Measurements from ENCODE around the gene BRI3. TPM values are rescaled to one million over a fixed set of nuclear protein-coding genes. Genes with fewer than 3 reads are reported as not detected.

Gene BRI3
- total and polyA plus RNA-seq, 2 of the 13 experiments (the other 11 are each of a cell fraction or from before 2014, with no cell fraction given) = 54.0 to 103 TPM

DNA sequence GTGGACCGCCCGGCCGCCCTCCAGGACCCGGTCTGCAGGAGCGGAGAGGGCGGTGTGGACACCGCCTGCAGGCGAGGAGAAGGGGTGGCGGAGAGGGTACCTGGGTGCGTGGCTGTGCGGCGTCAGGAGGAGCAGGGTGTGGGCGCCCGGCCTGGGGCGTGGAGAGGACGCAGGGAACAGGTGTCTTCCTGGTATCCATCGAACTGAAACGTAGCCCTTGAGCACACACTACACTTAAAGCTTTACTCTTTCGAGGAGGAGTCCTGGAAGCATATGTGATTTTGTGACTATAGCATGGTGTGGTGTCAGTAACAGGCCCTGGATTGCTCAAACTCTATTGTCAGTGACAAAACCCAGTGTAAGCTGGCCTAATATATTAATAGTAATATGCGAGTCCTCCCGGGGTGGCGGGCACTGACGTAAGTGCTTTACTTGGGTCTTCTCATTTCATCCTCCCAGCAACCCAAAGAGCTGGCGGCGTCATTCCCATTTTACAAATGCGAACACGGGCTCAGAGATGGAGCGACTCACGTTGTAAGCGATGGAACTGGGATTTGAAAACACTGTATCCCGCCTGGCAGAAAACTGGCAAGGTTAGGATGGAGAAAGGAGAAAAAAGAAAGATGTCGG is 28.9 kb upstream of the BRI3 start (continued):
- TF ChIP-seq, protein P1, sequence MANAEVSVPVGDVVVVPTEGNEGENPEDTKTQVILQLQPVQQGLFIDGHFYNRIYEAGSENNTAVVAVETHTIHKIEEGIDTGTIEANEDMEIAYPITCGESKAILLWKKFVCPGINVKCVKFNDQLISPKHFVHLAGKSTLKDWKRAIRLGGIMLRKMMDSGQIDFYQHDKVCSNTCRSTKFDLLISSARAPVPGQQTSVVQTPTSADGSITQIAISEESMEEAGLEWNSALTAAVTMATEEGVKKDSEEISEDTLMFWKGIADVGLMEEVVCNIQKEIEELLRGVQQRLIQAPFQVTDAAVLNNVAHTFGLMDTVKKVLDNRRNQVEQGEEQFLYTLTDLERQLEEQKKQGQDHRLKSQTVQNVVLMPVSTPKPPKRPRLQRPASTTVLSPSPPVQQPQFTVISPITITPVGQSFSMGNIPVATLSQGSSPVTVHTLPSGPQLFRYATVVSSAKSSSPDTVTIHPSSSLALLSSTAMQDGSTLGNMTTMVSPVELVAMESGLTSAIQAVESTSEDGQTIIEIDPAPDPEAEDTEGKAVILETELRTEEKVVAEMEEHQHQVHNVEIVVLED (CRISPR knock-in tag; IDR thresholded peaks at IDR 0.05; ENCODE audit: borderline replicate concordance) = peak; percentile 65; the same call in 1 of the 2 replicates
- no peak for TF ChIP-seq ZMYM4 (CRISPR knock-in tag; IDR thresholded peaks at IDR 0.05)
- TF ChIP-seq HOXA9 (CRISPR knock-in tag; IDR thresholded peaks at IDR 0.05; ENCODE audit: borderline replicate concordance) = 0 out of 2 replicates have a peak, but pooled peaks have one; percentile 67
- TF ChIP-seq YY1 (IDR thresholded peaks at IDR 0.05; ENCODE audit: insufficient read depth, insufficient replicate concordance, low read depth, low read length) = peak; percentile 5
- TF ChIP-seq, protein P2, sequence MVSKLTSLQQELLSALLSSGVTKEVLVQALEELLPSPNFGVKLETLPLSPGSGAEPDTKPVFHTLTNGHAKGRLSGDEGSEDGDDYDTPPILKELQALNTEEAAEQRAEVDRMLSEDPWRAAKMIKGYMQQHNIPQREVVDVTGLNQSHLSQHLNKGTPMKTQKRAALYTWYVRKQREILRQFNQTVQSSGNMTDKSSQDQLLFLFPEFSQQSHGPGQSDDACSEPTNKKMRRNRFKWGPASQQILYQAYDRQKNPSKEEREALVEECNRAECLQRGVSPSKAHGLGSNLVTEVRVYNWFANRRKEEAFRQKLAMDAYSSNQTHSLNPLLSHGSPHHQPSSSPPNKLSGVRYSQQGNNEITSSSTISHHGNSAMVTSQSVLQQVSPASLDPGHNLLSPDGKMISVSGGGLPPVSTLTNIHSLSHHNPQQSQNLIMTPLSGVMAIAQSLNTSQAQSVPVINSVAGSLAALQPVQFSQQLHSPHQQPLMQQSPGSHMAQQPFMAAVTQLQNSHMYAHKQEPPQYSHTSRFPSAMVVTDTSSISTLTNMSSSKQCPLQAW (CRISPR knock-in tag; IDR thresholded peaks at IDR 0.05) = 0 out of 2 replicates have a peak, but pooled peaks have one; percentile 41
- 0 out of 2 replicates have a peak, but pooled peaks have one; percentile 78 for TF ChIP-seq ELF4 (CRISPR knock-in tag; IDR thresholded peaks at IDR 0.05; ENCODE audit: borderline replicate concordance)
- no peak for TF ChIP-seq ZSCAN12 (CRISPR knock-in tag; IDR thresholded peaks at IDR 0.05)
- TF ChIP-seq ZBTB7A (CRISPR knock-in tag; IDR thresholded peaks at IDR 0.05) = peak; percentile 35; the same call in 1 of the 2 replicates
- TF ChIP-seq ZNF225 (CRISPR knock-in tag; IDR thresholded peaks at IDR 0.05) = peak; percentile 44; the same call in 1 of the 2 replicates
- TF ChIP-seq ZNF160 (CRISPR knock-in tag; IDR thresholded peaks at IDR 0.05) = 0 out of 2 replicates have a peak, but pooled peaks have one; percentile 3
- TF ChIP-seq KLF11 (CRISPR knock-in tag; IDR thresholded peaks at IDR 0.05) = 0 out of 2 replicates have a peak, but pooled peaks have one; percentile 3
- peak; percentile 80; the same call in 1 of the 2 replicates for TF ChIP-seq KDM5B (CRISPR knock-in tag; IDR thresholded peaks at IDR 0.05; ENCODE audit: borderline replicate concordance)
- no peak for TF ChIP-seq JDP2 (CRISPR knock-in tag; IDR thresholded peaks at IDR 0.05; ENCODE audit: borderline replicate concordance)
- TF ChIP-seq ZNF275 (CRISPR knock-in tag; IDR thresholded peaks at IDR 0.05; ENCODE audit: borderline replicate concordance) = peak; percentile 28
- TF ChIP-seq, protein P3, sequence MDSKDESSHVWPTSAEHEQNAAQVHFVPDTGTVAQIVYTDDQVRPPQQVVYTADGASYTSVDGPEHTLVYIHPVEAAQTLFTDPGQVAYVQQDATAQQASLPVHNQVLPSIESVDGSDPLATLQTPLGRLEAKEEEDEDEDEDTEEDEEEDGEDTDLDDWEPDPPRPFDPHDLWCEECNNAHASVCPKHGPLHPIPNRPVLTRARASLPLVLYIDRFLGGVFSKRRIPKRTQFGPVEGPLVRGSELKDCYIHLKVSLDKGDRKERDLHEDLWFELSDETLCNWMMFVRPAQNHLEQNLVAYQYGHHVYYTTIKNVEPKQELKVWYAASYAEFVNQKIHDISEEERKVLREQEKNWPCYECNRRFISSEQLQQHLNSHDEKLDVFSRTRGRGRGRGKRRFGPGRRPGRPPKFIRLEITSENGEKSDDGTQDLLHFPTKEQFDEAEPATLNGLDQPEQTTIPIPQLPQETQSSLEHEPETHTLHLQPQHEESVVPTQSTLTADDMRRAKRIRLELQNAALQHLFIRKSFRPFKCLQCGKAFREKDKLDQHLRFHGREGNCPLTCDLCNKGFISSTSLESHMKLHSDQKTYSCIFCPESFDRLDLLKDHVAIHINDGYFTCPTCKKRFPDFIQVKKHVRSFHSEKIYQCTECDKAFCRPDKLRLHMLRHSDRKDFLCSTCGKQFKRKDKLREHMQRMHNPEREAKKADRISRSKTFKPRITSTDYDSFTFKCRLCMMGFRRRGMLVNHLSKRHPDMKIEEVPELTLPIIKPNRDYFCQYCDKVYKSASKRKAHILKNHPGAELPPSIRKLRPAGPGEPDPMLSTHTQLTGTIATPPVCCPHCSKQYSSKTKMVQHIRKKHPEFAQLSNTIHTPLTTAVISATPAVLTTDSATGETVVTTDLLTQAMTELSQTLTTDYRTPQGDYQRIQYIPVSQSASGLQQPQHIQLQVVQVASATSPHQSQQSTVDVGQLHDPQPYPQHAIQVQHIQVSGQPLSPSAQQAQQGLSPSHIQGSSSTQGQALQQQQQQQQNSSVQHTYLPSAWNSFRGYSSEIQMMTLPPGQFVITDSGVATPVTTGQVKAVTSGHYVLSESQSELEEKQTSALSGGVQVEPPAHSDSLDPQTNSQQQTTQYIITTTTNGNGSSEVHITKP (CRISPR knock-in tag; IDR thresholded peaks at IDR 0.05; ENCODE audit: low read depth) = no peak
- 0 out of 2 replicates have a peak, but pooled peaks have one; percentile 9 for TF ChIP-seq ZNF598 (CRISPR knock-in tag; IDR thresholded peaks at IDR 0.05; ENCODE audit: borderline replicate concordance)
- no peak for TF ChIP-seq FOXA1 (IDR thresholded peaks at IDR 0.05)
- 0 out of 2 replicates have a peak, but pooled peaks have one; percentile 3 for TF ChIP-seq FOXA1 (CRISPR knock-in tag; IDR thresholded peaks at IDR 0.05)
- TF ChIP-seq NR0B2 (CRISPR knock-in tag; IDR thresholded peaks at IDR 0.05) = 0 out of 2 replicates have a peak, but pooled peaks have one; percentile 18
- TF ChIP-seq ZNF660 (CRISPR knock-in tag; IDR thresholded peaks at IDR 0.05; ENCODE audit: borderline replicate concordance, low read depth) = no peak
